ENCODE results near the gene RNF168.
"Not testable (repeated sequence)": the region's sequence is repeated elsewhere in the genome, so short reads cannot be mapped to it uniquely, and the experiment has no call there.

The RNF168 gene

GRCh38 chr3:196503196-196504076 is at the start of gene RNF168:
TSS of gene RNF168 (minus strand) at chr3:196503768. CDS start at chr3:196503173, 595 bp downstream.
- peak; percentile 93 for DNase-seq

GRCh38 chr3:196552253-196552652 is 48.7 kb upstream of the RNF168 start:
- no peak for DNase-seq

- not testable (repeated sequence) for DNase-seq
Observed at GRCh38 chr3:196550172-196550571, 46.6 kb upstream of the RNF168 start.

- not testable (repeated sequence) for DNase-seq
Observed at GRCh38 chr3:196549312-196549711, 45.7 kb upstream of the RNF168 start.

GRCh38 chr3:196547067-196547466 is 43.5 kb upstream of the RNF168 start:
- no peak for DNase-seq

- DNase-seq, result no peak
Observed at GRCh38 chr3:196546537-196546936, 43.0 kb upstream of the RNF168 start.

- DNase-seq, result no peak
Observed at GRCh38 chr3:196544491-196544992, 41.0 kb upstream of the RNF168 start.

- DNase-seq, result no peak
Observed at GRCh38 chr3:196541684-196542445, 38.3 kb upstream of the RNF168 start.

GRCh38 chr3:196537319-196537984 is 33.9 kb upstream of the RNF168 start:
- peak; percentile 67 for DNase-seq

GRCh38 chr3:196533260-196533681 is 29.7 kb upstream of the RNF168 start:
- DNase-seq, result no peak

- no peak for DNase-seq
Observed at GRCh38 chr3:196531418-196531817, 27.9 kb upstream of the RNF168 start.

- peak; percentile 80 for DNase-seq
Observed at GRCh38 chr3:196528639-196529233, 25.2 kb upstream of the RNF168 start.

GRCh38 chr3:196525141-196525540 is 21.6 kb upstream of the RNF168 start:
- DNase-seq, result no peak

GRCh38 chr3:196524527-196524926 is 21.0 kb upstream of the RNF168 start:
- no peak for DNase-seq

GRCh38 chr3:196523841-196524240 is 20.3 kb upstream of the RNF168 start:
- no peak for DNase-seq

- not testable (repeated sequence) for DNase-seq
Observed at GRCh38 chr3:196521291-196521690, 17.7 kb upstream of the RNF168 start.

GRCh38 chr3:196519718-196520082 is 16.1 kb upstream of the RNF168 start:
- no peak for DNase-seq

GRCh38 chr3:196518966-196519717 is 15.6 kb upstream of the RNF168 start:
- peak; percentile 51 for DNase-seq

- DNase-seq, result no peak
Observed at GRCh38 chr3:196517919-196518318, 14.4 kb upstream of the RNF168 start.

GRCh38 chr3:196517162-196517800 is 13.7 kb upstream of the RNF168 start:
- no peak for DNase-seq

- DNase-seq, result no peak
Observed at GRCh38 chr3:196514913-196515621, 11.5 kb upstream of the RNF168 start, which contains the start of gene SMCO1. TSS of gene SMCO1 (minus strand) at chr3:196515346. CDS start at chr3:196515209, 137 bp downstream.
